NAMALWA (cell line): Measurements from ENCODE around the gene THEMIS.
"Not testable (repeated sequence)": the region's sequence is repeated elsewhere in the genome, so short reads cannot be mapped to it uniquely, and the experiment has no call there.

Experiments used
- DNase-seq: peaks from one replicate; pipeline ENCODE4 v3.0.0-alpha.2; 2015; ENCODE audit warnings: low spot score

THEMIS gene

DNA sequence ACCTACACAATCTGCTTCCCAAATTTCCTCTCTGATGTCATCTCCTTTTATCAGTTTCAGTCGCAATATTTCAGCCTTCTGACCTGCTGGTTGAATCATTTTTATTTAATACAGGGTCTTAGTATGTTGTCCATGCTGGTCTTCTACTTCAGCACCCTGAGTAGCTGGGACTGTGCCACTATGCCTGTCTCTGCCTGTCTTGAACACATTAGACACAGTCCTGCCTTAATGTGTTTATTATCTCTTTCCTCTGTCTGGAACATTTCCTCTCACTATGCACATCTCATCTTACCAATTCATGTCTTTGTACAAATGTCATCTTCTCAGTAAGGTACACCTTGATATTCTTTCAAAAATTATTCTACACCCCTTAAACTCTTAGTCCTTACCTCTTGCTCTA is 106.5 kb downstream of the THEMIS start:
- DNase-seq: no peak

DNA sequence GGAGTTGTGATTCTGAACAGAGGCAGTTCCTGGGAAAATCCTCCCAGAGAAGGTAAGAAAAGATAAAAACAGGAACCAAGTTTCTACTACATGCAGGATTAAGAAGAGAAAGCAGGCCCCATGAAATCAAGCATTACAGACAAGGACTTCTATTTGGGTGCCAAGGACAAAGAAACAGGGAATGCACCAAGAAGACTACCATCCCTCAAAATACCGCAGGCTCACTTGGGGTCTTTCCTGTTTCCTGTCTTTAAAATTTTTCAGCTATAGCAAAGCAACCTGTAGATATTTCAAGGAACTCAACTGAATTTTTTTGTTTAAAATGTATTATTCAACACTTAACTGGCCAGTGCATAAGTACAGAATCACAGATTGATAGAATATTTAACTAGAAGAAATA is 107.5 kb downstream of the THEMIS start:
- DNase-seq: no peak

DNA sequence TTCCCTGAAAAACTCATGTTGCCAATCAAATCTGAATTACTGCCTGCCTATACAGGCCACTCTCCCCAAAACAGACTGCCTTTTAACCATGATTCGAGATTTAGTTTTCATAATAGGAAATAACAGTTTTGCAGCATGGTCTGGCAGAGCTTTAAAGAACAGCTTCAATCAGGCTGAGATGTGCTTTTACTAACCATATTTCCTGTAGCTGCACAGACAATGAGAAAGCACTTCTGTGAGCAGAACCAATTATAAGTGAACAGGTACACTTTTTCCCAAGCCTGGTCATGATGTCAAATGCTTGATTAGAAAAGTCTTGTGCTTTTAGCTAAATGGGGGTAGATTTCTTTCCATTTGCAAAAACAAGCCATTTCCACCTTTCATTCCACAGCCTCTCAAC is 108.2 kb downstream of the THEMIS start:
- no peak for DNase-seq

DNA sequence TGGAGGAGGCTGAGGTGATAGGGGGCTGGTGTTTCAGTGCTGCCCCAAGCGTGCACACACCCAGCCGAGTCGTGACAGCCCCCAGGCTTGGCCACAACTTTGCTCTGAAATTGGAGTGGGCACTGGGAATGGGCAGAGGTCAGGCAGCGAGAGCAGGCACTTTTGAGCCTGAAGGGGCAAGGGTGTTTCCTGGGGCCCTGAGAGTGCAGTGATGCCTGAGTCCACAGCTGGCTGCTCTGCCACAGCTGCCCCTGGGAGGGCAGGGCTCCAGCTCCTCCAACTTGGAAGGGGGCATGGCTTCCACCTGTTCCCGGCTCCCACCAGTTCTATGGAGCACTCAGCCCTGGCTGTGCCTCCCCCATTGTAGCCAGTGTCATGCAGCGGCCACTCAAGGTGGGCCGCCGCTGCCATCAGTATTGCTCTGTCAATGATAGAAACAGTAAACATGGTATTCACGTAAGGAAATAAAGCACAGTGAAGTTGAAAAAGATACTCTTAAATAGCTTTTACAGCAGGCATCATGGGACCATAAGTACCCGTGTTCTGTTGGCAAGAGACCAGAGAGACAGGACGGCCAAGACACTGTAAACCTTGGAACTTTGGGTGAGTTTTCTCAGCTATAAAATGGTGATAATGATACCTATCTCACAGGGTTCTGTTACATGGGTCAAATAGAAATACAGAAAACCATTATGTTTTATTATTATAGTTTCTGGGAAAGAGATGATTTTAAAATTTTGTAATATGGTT is 108.9 kb downstream of the THEMIS start:
- no peak for DNase-seq

DNA sequence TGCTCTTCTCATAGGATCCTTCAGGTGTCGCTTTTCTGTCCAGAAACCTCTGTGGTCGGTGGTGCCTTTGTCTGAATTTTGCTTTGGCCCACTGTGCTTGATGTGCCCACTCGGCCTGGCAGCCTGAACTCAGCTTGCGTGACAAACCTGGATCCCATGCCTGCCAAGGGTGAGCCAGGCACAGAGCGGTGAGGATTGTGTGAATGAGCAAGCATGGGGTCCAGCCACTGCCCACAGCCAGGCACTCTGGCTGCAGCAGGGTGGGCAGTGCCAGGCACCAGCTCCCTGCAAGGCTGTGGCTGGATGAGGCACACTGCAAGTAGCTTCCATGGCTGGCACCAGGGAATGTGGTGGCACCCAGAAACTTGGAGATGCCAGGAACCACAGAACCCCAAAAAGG is 110.3 kb downstream of the THEMIS start:
- no peak for DNase-seq

DNA sequence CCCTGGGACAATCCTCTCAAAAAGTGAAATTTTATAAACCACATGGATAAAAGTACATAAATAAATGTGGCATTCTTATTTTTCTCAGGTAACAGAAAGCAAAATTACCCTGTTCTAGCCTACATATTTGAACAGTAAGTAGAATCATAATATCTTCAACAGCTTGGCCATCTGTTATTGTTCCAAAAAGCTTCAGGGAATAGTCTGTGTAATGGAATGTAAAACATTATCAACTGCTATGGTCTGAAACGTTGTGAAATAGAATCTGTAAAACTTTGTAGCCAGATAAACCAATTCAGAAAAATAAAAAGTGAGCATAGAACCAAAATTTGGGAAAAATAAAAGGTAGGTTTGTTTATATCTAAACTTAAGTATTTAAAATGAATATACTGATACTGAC is 114.7 kb downstream of the THEMIS start:
- DNase-seq: no peak

DNA sequence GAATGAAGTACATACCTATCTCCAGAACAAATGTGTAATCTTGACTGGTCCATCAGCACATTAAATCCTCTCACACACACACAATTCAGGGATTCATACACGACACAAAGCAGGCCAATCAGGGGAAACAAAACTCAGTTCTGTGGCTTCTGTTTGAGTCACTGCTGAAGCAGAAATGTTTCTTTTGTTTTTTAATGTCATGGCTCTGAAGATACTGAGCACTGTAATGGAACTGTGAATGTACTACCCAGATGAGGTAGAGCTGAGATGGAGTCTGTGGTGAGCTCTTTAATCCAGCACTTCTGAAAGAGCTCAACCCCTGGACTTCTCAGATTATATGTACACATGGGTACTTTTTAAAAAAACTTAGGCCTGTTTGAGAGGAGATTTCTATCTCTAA is 116.4 kb downstream of the THEMIS start:
- no peak for DNase-seq

DNA sequence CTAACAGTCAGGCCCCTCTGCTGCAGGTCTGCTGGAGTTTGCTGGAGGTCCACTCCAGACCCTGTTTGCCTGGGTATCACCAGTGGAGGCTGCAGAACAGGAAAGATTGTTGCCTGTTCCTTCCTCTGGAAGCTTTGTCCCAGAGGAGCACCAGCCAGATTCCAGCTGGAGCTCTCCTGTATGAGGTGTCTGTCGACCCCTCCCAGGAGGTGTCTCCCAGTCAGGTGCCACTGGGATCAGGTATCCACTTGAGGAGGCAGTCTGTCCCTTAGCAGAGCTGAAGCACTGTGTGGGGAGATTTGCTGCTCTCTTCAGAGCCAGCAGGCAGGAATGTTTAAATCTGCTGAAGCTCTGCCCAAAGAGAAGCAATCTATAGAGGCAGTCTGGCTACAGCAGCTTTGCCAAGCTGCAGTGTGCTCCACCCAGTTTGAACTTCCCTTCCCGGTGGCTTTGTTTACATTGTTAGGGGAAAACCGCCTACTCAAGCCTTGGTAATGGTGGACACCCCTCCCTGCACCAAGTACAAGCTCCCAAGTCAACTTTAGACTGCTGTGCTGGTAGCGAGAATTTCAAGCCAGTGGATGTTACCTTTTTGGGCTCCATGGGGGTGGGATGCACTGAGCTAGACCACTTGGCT is 119.1 kb downstream of the THEMIS start:
- not testable (repeated sequence) for DNase-seq

DNA sequence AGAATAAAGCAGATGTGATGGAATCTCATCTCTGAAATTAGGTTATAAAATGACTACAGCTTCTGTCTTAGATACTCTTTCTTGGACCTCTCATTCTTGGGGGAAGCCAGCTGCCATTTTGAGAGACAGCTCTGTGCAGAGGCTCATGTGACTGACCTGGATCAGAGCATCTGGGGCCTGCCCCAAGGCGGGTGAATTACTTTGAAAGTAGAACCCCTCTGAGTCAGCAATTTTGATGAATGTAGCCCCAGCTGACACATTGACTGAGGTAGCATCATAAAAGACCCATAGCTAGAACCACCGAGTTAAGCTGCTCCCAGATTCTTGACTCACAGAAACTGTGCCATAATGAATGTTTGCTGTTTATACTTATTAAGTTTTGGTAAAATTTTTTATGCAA is 124.5 kb downstream of the THEMIS start:
- no peak for DNase-seq

DNA sequence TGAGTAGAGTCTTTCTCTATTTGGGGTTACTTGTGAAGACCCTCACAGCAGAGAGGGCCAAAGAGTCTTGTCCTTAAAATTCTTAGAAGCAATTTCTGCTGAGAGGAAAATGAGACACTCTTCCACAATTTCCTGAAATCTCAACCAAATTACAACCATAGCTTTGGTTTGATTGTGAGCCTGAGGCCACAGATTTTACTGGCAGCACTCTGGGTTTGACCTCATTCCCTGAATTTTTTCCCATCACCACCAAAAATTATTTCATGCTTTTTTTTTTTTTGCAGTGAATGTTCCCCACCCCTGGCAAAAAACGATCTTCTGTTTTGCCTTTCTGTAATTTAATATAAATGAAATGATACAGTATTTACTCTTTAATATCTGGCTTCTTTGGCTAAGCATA is 125.5 kb downstream of the THEMIS start:
- DNase-seq: no peak

DNA sequence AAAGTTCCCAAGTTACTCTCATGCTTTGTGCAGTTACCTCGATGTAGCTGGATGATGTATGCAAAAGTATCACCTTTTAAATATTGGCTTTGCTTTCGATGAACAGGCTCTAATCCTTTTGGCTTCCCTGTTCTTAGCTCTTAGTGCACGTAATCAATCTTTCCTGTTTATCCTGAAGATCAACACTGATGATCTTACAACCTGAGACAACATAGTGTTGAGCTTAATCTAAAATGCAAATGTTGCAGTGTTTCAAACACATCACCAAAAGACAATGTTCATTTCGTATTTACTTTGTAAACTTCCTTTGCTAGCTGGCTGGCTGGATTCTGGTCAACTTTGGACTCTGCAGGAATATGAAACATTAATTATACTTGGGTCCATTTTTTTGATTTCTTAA is 132.1 kb downstream of the THEMIS start:
- DNase-seq: no peak

DNA sequence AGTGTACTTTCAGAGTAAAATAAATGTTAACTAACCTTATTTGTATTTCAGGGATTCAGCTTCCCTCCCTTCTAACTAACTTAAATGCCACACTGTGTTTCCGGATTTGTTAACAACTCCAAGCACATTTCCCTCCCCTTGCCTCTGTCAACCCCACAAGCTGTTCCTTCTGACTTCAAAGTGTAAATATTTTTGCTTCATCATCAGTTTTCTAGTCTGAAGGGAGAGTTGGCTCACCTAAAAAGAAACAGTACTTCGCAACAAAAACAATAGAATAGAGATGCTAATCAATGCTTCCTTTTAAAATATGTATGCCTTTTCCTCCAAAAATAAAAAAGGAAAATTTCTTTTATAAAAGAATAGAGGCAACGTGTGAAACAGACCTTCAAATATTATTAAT is 132.6 kb downstream of the THEMIS start:
- no peak for DNase-seq

DNA sequence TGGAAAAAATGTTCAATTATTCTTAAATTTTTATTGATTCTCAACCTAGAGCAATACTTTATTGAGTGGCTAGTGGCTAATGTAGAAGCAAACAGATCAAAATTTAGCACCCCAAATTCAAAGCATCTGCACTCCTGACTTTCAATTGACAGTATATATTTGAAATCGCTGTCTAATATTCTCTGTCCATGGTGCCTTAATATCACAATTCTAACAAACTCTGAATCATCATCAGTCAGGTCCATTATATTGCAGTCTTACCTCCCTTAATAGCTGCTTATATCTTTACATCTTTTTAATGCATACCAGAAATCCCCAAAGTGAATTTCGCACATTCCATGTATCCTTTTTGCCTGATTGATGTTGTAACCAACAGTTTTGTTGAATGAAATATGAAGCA is 134.9 kb downstream of the THEMIS start:
- no peak for DNase-seq

DNA sequence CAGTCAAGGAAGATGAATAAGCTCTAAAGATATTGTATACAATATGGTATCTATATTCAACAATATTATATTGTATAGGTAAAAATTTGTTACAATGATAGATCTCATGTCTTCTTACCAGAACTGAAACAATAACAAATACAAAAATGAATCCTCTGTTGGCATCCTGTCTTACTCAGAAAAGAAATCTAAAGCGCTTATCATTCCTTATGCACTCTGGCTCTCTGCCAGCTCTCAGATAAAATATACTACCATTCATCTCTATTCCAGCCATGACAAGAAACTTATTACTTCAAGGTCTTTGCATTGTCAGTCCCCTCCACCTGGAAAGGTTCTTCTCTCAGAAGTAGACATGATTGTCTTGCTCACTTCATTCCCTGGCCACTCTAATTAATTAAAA is 138.6 kb downstream of the THEMIS start:
- DNase-seq: no peak

DNA sequence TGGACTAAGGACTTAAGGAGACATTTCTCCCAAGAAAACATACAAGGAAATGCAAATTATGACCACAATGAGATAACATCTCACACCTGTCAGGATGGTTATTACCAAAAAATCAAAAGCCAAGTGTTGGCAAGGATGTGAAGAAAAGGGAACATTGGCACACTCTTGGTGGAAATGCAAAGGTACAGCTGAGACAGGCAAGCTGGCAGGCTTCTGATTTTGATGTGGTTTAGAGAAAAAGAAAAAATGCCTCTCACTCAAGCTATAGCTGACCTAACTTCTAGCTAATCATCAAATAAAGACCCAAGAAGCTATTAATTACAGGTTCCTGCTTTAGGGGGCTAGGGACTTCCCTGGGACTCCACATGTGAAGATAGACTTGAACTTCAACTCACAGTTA is 139.8 kb downstream of the THEMIS start:
- no peak for DNase-seq

DNA sequence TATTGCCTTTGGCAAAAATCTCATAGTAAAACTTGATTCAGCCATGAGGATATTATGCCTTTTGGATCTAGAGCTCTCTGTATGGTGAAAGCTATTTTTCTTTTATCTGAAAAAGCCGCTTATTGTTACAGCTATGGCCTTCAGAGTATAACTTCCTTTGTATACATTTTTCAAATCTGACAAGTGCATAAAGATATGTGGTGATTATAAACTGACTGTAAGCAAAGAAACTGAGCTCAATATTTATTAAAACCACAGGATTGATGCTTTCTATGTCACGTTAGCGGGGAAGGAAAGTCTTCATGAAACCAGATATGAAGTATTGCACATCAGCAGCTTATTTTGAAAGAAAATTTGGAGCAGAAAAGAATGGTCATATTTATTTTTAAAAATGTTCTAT is 151.8 kb downstream of the THEMIS start:
- no peak for DNase-seq

DNA sequence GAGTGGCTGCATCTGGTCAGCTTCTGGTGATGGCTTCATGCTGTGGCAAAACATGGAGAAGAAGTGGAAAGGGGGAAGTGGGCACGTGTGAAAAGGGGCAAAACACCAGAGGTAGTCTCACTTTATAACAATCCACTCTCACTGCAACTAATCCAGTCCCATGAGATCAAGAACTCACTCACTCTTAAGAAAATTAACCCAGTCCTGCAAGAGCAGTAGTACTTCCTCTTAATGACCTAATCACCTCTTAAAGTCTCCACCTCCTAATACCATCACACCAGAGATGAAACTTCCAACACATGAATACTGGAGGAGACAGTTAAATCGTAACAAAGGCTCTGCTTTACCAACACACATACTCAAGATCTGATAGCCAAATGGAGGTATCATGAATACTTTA is 152.6 kb downstream of the THEMIS start:
- no peak for DNase-seq

DNA sequence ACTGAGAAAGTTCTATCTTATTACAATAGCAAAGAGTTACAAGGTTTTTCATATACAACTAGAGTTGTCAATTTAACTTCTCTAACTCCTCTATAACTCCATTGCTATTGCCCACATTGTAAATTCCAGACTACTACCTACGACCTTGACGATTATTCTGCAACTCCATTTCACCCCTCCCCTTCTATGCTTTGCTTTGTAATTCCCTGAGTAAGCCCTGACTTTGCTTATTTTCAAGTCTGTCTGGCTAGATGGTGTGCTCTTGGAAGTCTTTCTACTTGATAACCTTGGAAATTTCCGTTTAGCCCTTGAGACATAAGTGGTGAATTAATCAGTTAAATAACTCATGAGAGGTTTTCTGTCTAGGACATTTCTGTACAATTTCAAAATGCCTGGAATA is 162.4 kb downstream of the THEMIS start:
- no peak for DNase-seq

DNA sequence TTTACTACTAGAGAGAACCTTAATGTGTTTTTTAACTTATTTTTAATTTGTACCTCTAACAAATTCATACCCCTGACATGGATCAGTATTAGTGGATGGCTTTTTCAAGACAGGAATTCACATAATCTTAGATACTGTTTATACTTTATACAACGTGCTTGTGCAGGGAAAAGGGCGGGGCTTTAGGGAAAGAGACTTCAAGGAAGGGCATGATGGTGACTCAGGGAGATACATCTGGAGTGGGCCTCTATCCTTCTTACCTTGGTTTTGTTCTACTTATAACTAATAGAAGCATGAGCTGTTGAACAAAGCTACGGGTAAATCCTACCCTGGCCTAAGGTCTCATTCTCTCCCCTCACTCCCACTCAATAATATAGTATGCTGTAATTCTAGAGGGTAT is 163.1 kb downstream of the THEMIS start:
- DNase-seq: no peak

DNA sequence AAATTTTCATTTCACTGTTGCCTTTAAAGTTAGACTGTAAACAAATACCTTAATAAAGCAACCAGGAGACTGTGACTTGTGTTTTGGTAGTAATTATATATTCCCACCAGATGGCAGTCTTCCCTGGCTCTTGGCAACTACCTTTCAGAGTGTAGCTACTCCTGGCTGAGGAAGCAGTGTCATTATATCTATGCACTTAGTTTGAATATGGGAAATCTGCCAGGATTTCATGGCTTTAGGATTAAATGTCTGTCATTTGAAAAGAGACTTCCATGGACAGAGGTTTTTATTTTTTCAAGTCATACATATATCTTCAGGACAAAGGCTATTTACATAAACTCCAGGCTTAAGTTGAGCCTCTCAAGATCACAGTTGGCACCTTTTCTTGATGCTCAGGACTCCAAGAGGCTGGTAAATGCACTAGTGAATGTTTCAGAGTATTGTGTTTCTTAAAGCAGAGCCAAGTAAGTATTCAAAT is 163.8 kb downstream of the THEMIS start:
- peak; percentile 75 for DNase-seq

DNA sequence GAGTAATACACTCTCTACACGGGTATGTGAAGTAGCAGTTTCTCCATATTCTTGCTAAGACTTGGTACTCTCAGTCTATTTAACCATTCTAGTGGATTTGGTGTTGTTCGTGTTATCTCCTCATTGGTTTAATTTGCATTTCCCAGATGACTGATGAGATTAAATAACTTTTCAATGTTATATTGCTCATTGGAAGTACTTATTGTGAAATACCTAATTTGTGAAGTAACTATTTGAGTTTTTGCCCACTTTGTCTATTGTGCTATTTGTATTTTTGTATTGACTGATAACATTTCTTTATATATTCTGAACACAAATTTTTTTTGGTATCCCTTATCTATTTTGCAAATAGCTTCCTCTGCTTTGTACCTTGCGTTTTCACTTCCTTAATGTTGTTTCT is 167.9 kb downstream of the THEMIS start:
- DNase-seq: no peak

DNA sequence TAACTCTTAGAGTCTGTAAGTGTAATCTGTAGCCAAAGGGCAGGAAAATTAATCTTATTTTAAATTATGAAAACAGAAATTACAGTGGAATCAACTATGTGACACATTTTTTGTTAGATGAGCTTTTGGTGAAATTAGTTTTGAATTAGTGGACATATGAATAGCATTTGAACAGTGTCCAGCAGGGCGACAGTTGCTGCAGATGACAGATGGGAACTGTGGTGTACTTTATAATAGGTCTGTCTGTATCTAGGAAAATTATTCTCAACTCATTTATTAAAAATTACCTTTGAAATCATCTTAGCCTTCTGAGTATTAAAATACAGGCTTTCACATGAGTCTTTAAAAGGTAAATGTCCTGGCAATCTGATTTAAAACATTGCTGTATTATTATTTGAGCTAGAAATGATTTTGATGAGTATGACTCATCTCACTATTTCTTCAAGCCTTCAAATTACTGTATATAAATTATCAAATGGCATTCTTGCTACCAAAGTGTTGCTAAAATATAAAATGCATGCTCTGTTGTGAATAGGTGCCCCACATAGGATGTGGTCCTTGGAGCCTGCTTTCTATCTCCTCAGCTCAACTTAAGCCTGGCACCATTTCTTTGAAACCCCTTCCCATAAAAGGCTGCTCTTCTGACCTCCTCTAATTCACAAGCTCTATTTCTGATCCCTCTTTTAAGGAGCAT is 173.5 kb downstream of the THEMIS start:
- no peak for DNase-seq

DNA sequence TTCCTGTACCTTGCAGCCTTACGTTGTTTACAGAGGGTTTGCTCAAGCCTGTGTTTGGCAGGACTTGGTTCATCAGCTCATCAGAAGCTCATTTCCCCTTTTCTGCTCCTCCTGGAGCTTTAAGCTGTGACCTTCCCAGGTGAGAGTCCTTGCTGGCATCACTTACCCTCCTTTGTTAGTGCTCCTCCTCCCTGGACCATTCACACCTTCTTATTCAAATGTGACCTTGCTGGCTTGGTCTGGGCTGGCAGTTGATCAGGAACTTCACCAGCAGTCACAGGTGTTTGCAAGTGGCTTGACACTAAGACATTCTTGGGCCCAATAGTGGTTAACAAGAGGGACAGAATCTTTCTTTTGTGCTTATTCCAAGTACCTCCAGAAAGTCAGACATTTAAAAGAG is 175.0 kb downstream of the THEMIS start:
- DNase-seq: no peak
